Calu3 (cell line): Measurements from ENCODE around the gene MFSD1. TPM values are rescaled to one million over a fixed set of nuclear protein-coding genes. Genes with fewer than 3 reads are reported as not detected.
A peak's percentile ranks its signal among the peaks of the same experiment; 100 is the strongest.

Experiments
- Bru-seq: library from RNA; stranded (reverse); fragments of 400-500 nt; gene quantifications from one replicate; lab custom pipeline; 2021; lab: Mats Ljungman, UMichigan
- BruChase-seq, 2 experiments: library from RNA; stranded (reverse); fragments of 400-500 nt; gene quantifications; one replicate each; lab custom pipeline; 2021; lab: Mats Ljungman, UMichigan
- BruUV-seq: library from RNA; stranded (reverse); fragments of 400-500 nt; replicated peaks from 2 replicates; lab custom pipeline; 2021; lab: Mats Ljungman, UMichigan
- CTCF ChIA-PET: fragments of 300-600 bp; sonication (Branson Sonifier 250); formaldehyde crosslinking; loops from one replicate; lab custom pipeline; 2022; ENCODE audit warnings: antibody characterized with exemption; lab: Charles Lee
- DNase-seq: peaks from one replicate; pipeline ENCODE4 v3.0.0; 2022
- H3K27ac Mint-ChIP-seq: one replicate; pipeline ENCODE4 v1.8.0; 2022; ENCODE audit warnings: mixed read lengths; ENCODE audit not compliant: unreplicated experiment
- H3K27me3 Mint-ChIP-seq: one replicate; pipeline ENCODE4 v1.8.0; 2022; ENCODE audit warnings: mixed read lengths; ENCODE audit not compliant: unreplicated experiment
- H3K36me3 Mint-ChIP-seq: one replicate; pipeline ENCODE4 v1.8.0; 2022; ENCODE audit warnings: mild to moderate bottlenecking, moderate library complexity, mixed read lengths; ENCODE audit not compliant: insufficient read depth, unreplicated experiment
- H3K4me1 Mint-ChIP-seq: one replicate; pipeline ENCODE4 v1.8.0; 2022; ENCODE audit warnings: mild to moderate bottlenecking, low read depth, mixed read lengths; ENCODE audit not compliant: unreplicated experiment
- H3K4me3 Mint-ChIP-seq: one replicate; pipeline ENCODE4 v1.8.0; 2022; ENCODE audit warnings: mild to moderate bottlenecking, low read depth, moderate library complexity, mixed read lengths; ENCODE audit not compliant: unreplicated experiment
- H3K9me3 Mint-ChIP-seq: one replicate; pipeline ENCODE4 v1.8.0; 2022; ENCODE audit warnings: low read depth, mixed read lengths; ENCODE audit not compliant: unreplicated experiment
- intact Hi-C: fragments of 100-400 bp; cut with micrococcal nuclease; formaldehyde crosslinking; loops from one replicate; pipeline ENCODE4 v1.10.0; 2022; ENCODE audit not compliant: unreplicated experiment
- long read RNA-seq: library from polyadenylated mRNA; stranded (forward); transcript quantifications from one replicate; pipeline ENCODE4 v2.0.0, GENCODE V29; 2022
- total RNA-seq: library from RNA; stranded (reverse); gene quantifications from 2 replicates; pipeline ENCODE4 v1.2.3, GENCODE V29; 2022
- TF ChIP-seq, protein P1 (sequence below): fragments of 200-600 bp; IDR thresholded peaks from one replicate; pipeline ENCODE4 v1.8.0; 2022; ENCODE audit warnings: antibody characterized with exemption; ENCODE audit not compliant: unreplicated experiment

The MFSD1 gene, protein sequence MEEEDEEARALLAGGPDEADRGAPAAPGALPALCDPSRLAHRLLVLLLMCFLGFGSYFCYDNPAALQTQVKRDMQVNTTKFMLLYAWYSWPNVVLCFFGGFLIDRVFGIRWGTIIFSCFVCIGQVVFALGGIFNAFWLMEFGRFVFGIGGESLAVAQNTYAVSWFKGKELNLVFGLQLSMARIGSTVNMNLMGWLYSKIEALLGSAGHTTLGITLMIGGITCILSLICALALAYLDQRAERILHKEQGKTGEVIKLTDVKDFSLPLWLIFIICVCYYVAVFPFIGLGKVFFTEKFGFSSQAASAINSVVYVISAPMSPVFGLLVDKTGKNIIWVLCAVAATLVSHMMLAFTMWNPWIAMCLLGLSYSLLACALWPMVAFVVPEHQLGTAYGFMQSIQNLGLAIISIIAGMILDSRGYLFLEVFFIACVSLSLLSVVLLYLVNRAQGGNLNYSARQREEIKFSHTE
- 95.8 and 100 TPM in 2 replicates for total RNA-seq
- Bru-seq, nascent RNA: percentile 86 among the genes with signal in this experiment
- BruChase-seq, experiment 1, labeled RNA remaining after a 6-hour chase: percentile 84 among the genes with signal in this experiment
- BruChase-seq, experiment 2, labeled RNA remaining after a 2-hour chase: percentile 81 among the genes with signal in this experiment
- long read RNA-seq, transcript MFSD1-203 (16 exons, 2,423 nt): major isoform, 163 of 193 reads
- long read RNA-seq, partial matches to known transcripts: 9 of 193 reads
- long read RNA-seq, other reads (novel, unspliced or antisense): 16 of 193 reads

DNA sequence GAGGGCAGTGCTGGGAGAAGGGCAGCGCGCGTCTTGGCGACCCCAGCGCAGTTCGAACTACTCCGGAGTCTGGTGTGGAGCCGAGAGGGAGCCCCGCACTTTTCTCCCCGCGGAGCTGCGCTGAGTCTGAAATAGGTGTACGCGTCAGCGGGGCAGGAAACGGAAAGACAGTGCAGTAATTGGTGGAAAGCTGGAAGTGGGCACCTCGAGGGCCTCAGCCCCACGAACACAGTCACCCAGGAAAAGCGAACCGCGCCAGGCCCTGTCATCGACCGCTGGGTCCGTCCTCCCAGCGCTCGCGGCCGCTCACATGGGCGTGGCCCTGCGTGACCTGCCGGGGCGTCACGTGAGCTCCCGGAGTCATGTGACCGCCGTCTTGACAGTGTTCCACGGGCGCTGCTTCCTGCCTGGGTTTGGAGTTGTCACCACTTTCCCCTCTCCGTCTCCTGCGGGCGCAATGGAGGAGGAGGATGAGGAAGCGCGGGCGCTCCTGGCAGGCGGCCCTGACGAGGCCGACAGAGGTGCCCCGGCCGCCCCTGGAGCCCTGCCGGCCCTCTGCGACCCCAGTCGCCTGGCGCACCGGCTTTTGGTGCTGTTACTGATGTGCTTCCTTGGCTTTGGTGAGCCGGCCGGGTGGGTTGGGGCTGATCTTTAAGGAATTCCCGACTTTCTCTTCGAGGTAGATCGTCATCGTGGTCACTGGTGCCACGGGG, at the start of gene MFSD1:
TSS of gene MFSD1 (plus strand) at position 359 of the 713 bp plus-strand sequence. CDS start at position 458, 99 bp downstream.
- CTCF ChIA-PET: interaction anchor here (1.0 to 2.4 kb wide), 6 partner anchors 10 to 458 kb away, joined by 3 to 13 read pairs (median 5); partner anchors contain the start of genes GFM1 and LXN
- peak; percentile 97 for DNase-seq
- intact Hi-C loops: no loop called here
- BruUV-seq: no TSS peak
- Mint-ChIP-seq H3K4me1 (peaks cover 28% of the 10 kb centered on the region), H3K4me3 (peak within 1 kb of the TSS; percentile 78), H3K9me3 (no peaks in the 10 kb centered on the region), H3K27ac (peak within 1 kb of the TSS; percentile 82), H3K27me3 (no peaks in the 10 kb centered on the region), H3K36me3 (peaks cover 20% of the 10 kb centered on the region)
- TF ChIP-seq, protein P1, sequence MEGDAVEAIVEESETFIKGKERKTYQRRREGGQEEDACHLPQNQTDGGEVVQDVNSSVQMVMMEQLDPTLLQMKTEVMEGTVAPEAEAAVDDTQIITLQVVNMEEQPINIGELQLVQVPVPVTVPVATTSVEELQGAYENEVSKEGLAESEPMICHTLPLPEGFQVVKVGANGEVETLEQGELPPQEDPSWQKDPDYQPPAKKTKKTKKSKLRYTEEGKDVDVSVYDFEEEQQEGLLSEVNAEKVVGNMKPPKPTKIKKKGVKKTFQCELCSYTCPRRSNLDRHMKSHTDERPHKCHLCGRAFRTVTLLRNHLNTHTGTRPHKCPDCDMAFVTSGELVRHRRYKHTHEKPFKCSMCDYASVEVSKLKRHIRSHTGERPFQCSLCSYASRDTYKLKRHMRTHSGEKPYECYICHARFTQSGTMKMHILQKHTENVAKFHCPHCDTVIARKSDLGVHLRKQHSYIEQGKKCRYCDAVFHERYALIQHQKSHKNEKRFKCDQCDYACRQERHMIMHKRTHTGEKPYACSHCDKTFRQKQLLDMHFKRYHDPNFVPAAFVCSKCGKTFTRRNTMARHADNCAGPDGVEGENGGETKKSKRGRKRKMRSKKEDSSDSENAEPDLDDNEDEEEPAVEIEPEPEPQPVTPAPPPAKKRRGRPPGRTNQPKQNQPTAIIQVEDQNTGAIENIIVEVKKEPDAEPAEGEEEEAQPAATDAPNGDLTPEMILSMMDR: no peak

DNA sequence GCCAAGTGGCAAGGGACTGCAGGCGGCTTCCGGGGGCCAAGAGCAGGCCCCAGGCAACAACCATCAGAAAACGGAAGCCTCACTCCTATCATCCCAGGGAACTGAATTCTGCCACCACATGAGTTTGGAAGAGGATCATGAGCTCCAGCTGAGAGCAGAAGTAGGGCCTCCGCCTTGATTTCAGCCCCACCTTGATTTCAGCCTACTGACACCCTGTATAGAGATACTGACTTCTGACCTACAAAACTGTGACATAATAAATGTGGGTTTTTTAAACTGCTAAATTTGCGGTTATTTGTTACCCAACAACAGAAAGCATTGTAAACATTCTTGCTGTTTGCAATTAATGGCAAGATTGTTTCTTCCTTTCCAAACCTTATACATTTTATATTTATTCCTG, 48.0 kb upstream of the MFSD1 start:
- no peaks in the 10 kb centered on the region for H3K9me3 Mint-ChIP-seq
- no peaks in the 10 kb centered on the region for H3K27me3 Mint-ChIP-seq
- no peaks in the 10 kb centered on the region for H3K4me1 Mint-ChIP-seq
- CTCF ChIA-PET: no interaction called here
- TF ChIP-seq, protein P1: no peak
- no peak overlapping the region for H3K27ac Mint-ChIP-seq
- intact Hi-C loops: no loop called here
- H3K4me3 Mint-ChIP-seq: no peak overlapping the region
- peaks cover 8% of the 10 kb centered on the region for H3K36me3 Mint-ChIP-seq
- no peak for DNase-seq
- no TSS peak for BruUV-seq

DNA sequence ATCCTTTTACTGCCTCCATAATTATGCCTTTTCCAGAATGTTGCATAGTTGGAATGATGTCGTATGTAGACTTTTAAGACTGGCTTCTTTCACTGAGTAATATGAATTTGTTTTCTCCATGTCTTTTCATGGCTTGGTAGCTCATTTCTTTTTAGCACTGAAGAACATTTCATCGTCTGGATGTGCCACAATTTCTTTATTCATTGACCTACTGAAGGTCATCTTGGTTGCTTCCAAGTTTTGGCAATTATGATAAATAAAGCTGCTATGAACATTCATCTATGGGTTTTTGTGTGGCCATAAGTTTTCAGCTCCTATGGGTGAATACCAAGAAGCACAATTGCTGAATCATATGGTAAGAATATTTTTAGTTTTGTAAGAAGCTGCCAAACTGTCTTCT, 46.4 kb upstream of the MFSD1 start:
- no peak overlapping the region for H3K4me3 Mint-ChIP-seq
- intact Hi-C loops: no loop called here
- no peaks in the 10 kb centered on the region for H3K4me1 Mint-ChIP-seq
- CTCF ChIA-PET: no interaction called here
- no TSS peak for BruUV-seq
- H3K36me3 Mint-ChIP-seq: peaks cover 8% of the 10 kb centered on the region
- H3K27ac Mint-ChIP-seq: no peak overlapping the region
- no peaks in the 10 kb centered on the region for H3K27me3 Mint-ChIP-seq
- no peaks in the 10 kb centered on the region for H3K9me3 Mint-ChIP-seq
- TF ChIP-seq, protein P1: no peak
- no peak for DNase-seq

DNA sequence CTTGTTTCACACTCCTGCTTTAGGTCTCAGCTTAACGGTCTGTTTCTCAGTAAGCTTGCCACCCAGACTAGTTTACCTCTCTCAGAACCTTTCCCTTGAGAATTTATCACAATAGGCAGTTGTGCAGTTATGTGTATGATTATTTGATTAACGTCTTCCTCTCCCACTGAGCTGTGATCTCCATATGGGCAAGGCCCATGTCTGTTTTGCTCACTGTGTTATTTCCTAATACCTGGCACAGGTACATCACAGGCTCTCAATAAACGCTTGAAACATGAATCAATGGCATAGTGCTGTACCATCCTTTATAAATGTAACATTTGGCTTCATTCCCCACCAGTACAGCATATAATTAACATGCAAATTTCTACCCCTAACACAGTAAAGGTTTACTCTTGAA, 40.5 kb upstream of the MFSD1 start:
- no TSS peak for BruUV-seq
- DNase-seq: no peak
- Mint-ChIP-seq H3K9me3 (no peaks in the 10 kb centered on the region), H3K4me1 (peaks cover 31% of the 10 kb centered on the region), H3K36me3 (peaks cover 12% of the 10 kb centered on the region), H3K27ac (no peak overlapping the region), H3K27me3 (no peaks in the 10 kb centered on the region), H3K4me3 (no peak overlapping the region)
- intact Hi-C loops: no loop called here
- TF ChIP-seq, protein P1: no peak
- CTCF ChIA-PET: interaction anchor here (0.9 to 1.6 kb wide), 4 partner anchors 10 to 38 kb away, joined by 3 read pairs; no protein-coding TSS in a partner anchor
